Peyer's patch (tissue), 4 donors: ENCODE results near the gene PMPCA.

Experiments
- POLR2A ChIP-seq, 2 donors: fragments of 450-650 bp; IDR thresholded peaks; one replicate each; pipeline ENCODE4 v1.5.1; 2017; ENCODE audit warnings: antibody characterized with exemption in 2 of 2, mild to moderate bottlenecking in 2 of 2, moderate library complexity in 2 of 2
- TF ChIP-seq, protein P1 (sequence below), 6 experiments: fragments of 450-650 bp in 4 of 6; fragments of 200-600 bp in 2 of 6; sonication (generic) in 1 of 6; IDR thresholded peaks; one replicate each; pipeline ENCODE4 v1.5.1; 2017 to 2019; ENCODE audit warnings: antibody characterized with exemption in 6 of 6, mild to moderate bottlenecking in 3 of 6, moderate library complexity in 1 of 6

GRCh38 chr9:136457326-136457725, 46.9 kb downstream of the PMPCA start:
- TF ChIP-seq POLR2A (IDR thresholded peaks at IDR 0.05): no peak
- TF ChIP-seq, protein P1, sequence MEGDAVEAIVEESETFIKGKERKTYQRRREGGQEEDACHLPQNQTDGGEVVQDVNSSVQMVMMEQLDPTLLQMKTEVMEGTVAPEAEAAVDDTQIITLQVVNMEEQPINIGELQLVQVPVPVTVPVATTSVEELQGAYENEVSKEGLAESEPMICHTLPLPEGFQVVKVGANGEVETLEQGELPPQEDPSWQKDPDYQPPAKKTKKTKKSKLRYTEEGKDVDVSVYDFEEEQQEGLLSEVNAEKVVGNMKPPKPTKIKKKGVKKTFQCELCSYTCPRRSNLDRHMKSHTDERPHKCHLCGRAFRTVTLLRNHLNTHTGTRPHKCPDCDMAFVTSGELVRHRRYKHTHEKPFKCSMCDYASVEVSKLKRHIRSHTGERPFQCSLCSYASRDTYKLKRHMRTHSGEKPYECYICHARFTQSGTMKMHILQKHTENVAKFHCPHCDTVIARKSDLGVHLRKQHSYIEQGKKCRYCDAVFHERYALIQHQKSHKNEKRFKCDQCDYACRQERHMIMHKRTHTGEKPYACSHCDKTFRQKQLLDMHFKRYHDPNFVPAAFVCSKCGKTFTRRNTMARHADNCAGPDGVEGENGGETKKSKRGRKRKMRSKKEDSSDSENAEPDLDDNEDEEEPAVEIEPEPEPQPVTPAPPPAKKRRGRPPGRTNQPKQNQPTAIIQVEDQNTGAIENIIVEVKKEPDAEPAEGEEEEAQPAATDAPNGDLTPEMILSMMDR (IDR thresholded peaks at IDR 0.05): no peak
